C4-2B (cell line): Measurements from ENCODE around the gene ARMC3.

ENCODE experiments used
- ZFX ChIP-seq: fragments of 450-650 bp; IDR thresholded peaks from 2 replicates; pipeline ENCODE4 v1.6.1; 2017
- TF ChIP-seq, protein P1 (sequence below): fragments of 450-650 bp; conservative IDR thresholded peaks from 2 replicates; pipeline ENCODE4 v1.5.1; 2017; ENCODE audit warnings: mild to moderate bottlenecking

DNA sequence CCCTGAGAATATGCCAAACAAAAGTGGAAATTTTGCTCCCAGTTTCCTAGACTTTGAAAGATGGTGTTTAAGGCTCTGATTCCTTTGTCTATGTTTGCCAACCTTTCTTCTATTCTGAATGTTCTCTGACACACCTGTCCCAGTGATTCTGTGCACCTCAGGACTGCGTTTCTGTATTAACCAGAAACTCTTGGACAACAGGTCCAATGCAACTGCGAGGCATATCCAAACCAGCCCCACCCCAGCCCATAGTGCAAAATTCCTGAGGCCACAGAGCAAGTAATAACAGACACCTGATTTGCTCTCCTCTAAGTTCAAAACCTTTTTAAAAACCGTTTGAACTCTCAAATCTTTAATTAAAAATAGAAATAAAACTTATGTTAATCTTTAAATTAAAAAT, 130.5 kb downstream of the ARMC3 start:
- TF ChIP-seq, protein P1, sequence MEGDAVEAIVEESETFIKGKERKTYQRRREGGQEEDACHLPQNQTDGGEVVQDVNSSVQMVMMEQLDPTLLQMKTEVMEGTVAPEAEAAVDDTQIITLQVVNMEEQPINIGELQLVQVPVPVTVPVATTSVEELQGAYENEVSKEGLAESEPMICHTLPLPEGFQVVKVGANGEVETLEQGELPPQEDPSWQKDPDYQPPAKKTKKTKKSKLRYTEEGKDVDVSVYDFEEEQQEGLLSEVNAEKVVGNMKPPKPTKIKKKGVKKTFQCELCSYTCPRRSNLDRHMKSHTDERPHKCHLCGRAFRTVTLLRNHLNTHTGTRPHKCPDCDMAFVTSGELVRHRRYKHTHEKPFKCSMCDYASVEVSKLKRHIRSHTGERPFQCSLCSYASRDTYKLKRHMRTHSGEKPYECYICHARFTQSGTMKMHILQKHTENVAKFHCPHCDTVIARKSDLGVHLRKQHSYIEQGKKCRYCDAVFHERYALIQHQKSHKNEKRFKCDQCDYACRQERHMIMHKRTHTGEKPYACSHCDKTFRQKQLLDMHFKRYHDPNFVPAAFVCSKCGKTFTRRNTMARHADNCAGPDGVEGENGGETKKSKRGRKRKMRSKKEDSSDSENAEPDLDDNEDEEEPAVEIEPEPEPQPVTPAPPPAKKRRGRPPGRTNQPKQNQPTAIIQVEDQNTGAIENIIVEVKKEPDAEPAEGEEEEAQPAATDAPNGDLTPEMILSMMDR = no peak
- no peak for TF ChIP-seq ZFX
